HT-29 (cell line): ENCODE results near the gene RASGRP2. TPM values are rescaled to one million over a fixed set of nuclear protein-coding genes. Genes with fewer than 3 reads are reported as not detected.
A peak's percentile ranks its signal among the peaks of the same experiment; 100 is the strongest.

Experiments
- DNase-seq: peaks from one replicate; pipeline ENCODE4 v3.0.0-alpha.2; 2015; ENCODE audit warnings: low spot score
- total RNA-seq: library from RNA; depleted of rRNA; stranded (reverse); fragments of >200 nt; shearing (Covaris generic); gene quantifications from 2 replicates; pipeline ENCODE4 v1.2.3, GENCODE V29; 2014

The RASGRP2 gene
- total RNA-seq, 1 experiment from 2014 or later: not detected

DNA sequence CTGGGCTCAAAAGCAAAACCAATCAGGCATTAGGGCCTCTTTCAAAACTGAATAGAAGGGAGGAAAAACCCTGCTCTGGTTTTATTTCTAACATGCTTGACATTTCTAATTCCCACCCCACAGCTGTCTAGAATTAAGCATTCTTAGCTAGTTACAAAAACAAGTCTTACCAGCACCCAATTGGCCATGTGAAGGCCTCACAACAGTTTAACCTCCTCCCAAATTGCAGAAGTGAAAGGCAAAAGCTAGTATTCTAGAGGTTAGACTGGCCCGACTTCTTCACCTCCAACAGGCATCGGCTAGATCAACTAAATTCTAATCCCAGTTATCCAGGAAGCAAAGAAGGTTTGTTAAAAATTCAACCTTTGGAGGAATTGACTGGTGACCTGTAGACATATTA lies 27.9 kb upstream of the RASGRP2 start:
- DNase-seq: no peak

DNA sequence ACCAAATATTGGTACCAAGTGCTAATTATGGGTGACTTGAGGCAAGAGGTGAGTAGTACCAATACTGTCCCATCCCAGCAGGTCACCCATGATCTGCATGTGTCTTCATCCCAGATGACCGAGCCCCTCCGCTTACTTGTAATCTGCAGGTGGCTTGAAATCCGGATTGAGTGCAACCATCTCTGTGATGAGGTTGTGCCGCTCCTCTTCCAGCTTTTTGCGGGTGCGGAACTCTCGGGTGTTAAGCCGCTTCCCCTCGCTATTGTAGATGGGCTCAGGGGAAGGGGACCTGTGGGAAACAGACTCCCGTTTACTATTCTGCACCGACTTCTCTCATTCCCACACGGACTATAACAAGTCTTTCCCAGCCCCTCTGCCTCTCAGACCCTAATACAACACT lies 26.2 kb upstream of the RASGRP2 start:
- DNase-seq: no peak

DNA sequence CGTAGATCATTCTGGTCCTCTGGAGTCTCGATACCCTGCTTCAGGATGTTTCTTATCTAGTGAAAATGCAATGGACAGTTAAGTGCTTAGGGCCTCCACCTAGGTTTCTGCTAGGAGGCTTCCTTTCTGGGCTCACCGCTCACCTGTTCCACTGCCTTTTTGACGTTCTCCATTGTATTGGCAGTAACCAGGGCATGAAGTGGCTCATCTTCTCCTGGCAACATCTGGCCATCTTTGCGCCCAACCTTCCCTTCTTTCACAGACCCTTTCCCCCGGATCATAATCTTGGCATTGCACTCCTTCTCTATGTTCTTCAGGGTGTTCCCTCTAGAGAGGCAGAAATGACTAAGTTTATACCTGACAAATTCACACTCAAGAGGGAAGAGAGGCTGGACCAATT lies 25.3 kb upstream of the RASGRP2 start:
- DNase-seq: no peak

DNA sequence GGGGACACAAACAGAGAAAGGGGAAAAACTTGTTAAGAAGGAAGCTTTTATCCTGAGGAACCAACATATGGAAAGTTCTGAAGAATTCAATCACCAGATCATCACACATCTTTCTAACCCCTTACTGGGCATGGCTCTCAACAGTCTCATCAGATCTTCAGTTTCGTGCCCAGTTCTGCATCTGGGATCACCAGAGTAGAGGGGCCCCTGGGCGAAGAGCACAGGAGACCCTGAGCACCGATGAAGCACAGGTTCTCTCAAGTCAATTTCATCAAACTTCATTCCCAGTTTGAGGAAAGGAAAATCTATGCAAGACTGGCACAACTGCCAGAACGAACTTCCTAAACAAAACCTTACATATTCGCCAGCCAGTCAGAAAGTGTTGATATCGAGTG lies 24.4 kb upstream of the RASGRP2 start:
- DNase-seq: no peak

DNA sequence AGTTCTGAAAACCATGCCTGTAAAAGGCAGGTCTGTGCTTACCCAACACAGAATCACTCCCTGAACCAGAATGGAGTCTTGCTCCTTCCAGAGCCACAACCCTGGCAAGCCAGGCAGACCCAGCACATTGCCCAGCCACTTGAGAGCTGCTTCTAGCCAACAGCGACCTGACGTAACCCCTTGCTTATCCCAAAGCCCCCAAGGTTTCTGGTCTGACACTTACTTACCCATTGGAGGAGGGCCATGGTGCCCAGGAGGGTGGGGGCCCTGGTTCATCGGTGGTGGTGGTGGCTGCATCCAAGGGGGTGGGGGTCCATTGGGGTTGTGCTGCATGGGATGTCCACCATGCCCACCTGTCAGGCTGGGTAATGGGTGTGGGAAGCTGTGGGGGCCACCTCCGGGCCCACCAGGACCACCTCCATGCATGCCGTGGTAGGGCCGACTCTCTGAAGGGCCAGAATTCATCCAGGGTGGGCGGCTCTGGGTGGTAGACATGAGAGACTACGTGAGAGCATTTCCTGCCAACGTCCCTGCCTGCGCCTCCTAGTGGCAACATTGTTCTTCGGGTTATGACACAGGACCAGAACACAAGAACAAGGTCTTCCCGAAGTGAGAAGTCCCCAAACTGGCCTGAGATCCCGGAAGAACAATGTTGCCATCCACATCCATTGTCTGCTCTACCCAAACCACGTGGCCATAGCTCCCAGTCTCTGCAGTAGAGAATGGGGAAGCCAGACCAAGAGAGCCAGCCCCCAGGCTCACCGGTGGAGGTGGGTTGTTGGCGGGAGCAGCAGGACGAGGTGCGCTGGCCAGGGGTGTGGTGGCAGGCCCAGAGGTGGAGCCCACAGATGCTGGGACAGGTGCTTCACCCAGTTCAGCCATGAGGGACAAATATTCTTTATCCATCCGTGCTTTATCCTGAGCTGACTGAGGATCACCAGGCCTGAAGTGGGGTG lies 23.7 kb upstream of the RASGRP2 start:
- DNase-seq: peak; percentile 84

DNA sequence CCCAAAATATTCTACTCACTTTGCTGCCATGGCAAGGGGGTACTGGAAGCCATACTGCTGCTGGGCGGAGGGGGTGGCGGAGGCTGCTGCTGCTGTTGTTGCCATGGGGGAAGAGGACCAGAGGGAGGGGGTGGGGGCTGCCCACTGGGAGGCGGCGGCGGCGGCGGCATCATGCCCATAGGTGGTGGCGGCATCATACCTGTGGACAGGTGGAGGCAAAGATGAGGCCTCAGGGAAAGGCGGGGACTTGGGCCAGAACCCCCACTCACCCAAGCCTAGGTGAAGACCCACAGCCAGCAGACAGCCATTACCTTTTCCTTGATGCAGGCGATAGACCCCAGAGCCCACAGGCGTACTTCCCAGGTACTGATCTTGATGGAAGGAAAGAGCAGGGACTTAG lies 22.9 kb upstream of the RASGRP2 start:
- no peak for DNase-seq

DNA sequence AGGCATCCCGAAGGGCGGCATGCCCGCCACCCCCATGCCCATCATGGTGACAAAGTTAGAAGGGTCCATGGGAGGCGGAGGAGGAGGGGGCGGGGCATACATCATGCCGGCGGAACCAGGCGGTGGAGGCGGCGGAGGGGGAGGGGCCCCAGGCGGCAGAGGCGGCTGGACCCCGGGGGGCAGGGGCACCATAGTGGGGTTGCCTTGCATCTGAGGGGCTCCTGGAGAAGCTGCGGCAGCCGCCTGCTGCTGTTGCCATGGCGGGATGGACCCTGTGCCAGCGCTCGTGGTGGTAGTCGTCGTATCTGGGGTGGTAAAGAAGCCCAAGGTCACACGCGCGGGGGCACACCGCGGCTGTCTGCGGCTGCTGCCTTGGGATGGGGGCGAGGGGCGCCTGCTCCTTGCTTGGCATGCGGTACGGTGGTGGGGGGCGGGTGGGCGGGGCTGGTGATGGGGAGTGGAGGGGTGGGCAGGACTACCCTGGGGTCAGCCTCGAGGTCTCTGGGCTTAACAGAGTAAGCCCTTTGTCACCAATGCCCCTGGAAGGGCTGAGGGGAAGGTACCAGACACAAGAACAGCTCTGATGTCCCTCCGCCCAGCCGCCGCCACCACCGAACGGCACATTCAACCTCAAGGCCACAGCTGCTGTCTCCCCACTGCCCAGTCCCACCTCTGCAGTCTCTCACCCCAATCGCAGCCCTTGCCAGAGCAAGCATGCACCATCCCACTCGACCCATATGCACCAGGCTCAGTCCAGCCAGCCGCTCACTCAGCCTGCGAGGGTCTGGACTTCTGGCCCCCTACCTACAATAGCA lies 22.1 kb upstream of the RASGRP2 start:
- DNase-seq: no peak

DNA sequence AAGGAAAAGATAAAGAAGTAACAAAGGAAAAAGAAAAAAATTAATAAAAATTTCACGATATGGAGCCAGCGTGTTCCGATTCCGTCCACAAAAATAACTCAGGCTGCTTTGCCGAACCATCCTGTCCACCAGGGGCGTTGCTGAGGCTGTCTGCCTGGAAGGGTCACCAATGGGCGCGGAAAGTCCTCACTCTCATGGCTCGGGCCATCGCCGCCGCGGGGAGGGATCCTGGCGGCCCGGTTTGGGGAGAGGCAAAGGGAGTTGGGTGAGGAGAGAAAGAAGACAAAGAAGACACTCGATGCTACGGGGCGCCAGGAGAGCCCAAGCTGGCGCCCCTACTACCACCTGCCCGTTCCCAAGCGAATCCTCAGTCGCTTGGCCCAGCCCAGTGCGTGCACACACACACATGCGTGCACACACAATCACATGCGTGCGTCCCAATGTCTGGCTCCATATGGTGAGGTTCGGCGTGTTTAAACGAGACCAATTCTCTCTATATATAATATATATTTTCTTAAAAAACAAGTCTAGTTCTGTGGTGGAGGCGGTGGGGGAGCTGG lies 21.4 kb upstream of the RASGRP2 start:
- DNase-seq: no peak

DNA sequence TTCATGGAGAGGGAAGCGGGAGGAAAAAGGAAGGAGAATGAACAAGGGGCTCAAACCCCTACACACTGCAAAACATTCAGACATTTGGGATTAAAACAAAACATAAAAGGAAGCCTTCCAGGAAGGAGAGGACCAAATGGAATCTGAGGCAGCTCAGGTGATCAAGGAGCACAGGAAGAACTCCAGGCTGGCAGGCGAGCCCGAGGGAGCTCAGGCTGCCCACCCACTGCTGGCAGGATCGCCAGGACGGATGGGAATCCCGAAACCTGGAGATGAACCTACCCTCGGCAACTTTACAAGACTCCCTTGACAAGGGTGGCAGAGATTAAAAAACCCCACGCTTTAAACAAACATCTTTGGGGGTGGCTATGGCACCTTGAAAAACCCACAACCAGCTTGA lies 20.8 kb upstream of the RASGRP2 start:
- no peak for DNase-seq

DNA sequence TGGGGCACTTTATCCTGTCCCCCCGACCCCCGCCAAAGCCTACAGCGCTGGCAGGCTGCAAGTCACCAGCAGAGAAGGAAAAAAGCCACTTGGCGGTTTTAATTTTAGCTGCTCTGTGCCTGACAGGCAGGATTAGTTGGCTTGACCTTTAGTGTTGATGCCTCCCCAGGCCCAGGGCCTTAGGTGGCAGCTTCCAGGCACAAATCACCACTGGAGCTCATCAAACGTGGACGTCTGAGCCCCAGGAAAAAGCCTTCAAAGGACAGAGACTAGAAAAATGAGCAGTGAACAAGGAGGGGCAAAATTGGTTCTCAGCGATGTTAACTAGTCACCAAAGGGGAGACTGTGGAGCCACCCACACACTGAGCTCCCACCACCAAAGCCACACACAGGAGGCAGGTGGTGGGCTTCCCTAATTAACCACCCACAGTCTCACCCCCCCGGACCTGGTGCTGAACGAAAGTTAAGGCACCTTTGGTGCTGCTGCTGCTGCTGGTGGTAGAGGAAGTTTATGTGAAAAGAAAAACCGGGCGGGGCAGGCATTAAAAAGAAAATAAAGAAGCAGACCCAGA lies 20.2 kb upstream of the RASGRP2 start:
- DNase-seq: no peak

DNA sequence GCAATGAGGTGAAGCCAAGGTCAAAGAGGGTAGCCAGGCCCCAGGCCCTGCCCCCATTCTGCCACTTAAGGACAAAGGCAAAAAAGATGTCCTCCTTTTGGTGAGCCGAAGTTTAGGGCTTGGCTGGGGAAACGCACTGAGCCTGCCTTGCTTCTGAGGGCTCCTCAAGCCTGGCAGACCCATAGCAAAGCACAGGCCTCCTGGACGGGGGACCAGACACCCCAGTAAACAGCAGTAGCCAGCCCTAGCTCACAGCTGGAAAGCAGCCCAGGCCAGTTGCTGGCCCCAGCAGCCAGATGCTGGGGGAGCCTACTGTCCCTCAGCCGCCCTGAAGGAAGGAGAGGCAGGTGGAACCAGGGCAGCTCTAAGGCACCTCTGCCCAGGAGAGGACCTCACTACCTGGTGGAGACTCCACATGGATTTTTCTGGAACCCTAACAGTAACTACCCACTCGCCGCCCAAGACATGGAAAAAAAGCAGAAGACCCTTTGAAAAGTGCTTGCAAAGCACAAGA lies 19.6 kb upstream of the RASGRP2 start:
- DNase-seq: no peak

DNA sequence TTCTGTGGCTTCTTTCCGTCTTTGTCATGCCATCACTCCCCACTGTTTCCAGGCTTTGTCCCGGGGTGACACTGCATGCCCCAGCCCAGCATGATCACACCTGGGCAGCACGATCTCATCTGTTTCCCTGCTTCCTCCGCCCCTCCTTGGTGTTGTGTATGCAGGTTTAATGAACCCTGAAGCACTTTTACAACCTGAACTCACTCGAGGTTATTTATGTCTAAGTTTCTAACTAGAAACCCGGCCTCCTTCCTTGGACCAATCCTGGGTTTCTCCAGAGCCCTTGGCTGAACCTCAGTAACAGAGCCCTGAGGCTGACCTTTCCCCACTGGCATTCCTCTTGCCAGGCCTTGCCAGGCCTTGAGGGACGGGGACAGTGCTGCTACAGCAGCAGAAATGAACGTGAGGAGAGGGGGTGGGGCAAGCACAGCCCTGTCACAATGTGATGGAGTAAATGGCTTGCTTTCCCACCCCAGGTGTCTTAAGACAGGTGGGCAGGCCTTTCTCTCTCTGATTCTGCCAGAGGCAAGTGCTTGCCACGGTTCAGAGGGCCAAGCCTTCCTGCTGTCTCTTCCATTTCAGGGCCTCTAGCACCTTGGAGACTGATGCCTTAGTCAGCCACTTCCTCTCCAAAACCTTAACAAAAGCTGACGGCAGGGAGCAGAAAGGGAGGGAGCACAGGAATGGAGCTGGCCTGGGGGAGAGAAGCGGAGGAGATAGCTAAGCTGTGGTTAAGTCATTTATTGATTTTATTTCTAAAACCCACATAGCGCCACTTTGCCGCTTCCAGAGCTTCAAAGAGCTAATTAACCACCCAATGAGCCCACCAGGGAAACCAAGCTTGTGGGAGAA lies 19.0 kb upstream of the RASGRP2 start:
- no peak for DNase-seq

DNA sequence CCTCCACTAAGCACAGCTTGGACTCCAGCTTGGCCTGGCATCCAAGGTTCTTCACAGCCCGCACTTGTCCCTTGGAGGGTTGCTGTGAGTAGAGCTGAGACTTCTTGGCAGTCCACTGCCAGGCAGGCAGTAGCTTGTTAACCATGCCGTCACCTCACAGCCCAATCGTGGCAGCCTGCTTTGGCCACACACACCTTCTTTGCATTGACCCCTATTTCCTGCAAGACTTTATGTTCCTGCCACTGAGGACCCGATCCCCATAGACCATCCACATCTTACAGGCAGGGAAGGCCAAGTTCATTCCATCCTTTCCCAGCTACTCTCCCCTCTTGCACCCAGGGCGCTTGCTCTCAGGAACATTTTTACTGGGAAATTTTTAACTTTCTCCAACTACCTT lies 18.3 kb upstream of the RASGRP2 start:
- DNase-seq: no peak

DNA sequence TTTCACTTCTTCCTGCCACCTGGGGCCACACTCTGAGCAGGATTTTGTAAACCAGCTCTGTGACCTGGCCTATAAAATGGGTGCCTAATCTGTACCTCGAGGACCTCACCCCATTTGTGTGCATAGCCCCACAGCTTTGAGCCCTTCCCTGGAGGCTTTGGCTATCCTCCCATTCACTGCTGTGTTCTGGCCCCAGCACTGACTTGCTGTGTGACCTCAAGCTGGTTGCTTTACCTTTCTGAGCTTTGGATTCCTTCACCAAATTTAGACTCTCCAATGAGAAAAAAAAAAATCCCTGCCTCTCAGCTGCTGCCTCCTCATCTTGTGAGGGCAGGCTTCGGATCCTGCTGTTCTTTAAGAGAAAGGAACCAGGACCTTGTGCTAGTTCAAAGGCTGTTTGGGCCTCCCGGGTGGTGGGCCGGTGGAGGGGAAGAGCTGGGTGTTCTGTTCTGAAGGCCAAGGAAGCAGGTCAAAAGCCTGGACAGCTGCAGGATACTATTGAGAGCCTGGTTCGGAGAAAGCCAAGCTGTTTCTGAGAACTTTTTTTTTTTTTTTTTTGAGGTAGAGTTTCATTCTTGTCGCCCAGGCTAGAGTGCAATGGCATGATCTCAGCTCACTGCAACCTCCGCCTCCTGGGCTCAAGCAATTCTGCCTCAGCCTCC lies 16.9 kb upstream of the RASGRP2 start:
- no peak for DNase-seq

DNA sequence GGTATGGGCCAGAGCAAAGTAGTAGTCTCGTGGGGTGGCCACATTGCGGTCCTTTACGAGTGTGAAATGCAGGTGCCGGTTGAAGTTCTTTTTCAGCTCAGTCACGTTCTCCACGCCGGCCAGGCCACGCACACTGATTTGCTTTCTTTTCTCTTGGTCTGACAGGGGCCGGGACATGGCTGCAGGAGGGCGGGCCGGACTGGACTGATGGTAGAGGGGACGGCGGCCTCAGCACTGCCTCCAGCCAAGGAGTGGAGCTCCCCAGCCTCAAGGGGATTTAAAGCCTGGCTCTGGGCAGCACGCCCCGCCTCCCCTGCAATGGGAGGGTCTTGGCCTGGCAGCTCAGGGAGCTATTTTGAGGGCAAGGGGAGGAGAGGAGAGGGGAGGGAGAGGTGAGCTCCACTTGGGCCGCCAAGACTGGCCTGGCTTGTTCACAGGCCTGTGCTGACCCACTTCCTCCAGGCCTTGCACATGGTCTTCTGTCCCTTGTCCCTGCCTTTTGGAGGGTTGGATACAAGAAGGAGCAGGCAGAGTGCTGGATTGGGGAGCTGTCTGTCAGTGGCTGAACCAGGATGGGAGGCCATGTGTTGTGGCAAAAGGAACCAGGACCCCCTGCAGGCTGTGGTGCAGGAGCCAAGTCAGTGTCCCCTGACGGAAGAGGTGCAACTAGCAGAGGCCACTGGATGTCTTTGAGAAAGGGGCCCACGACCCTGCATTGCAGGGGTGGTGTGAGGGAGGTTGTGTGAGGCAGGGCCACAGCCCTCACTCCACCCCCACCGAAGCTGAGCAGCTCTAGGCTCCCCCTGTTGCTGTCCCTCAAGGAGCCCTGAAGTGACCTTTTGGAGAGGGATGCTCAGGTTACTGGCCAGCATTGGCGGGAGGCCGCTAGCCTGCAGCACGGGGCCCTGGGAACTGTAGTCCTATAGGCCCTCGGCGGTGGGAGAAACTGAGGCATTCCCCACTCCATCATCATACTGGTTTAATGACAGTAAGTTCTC lies 16.1 kb upstream of the RASGRP2 start, which contains the start of gene PYGM:
Gene PYGM, minus strand, starts transcription at position 253 of the 998 bp plus-strand sequence. Its CDS starts 76 bp downstream, at position 177.
- DNase-seq: no peak

DNA sequence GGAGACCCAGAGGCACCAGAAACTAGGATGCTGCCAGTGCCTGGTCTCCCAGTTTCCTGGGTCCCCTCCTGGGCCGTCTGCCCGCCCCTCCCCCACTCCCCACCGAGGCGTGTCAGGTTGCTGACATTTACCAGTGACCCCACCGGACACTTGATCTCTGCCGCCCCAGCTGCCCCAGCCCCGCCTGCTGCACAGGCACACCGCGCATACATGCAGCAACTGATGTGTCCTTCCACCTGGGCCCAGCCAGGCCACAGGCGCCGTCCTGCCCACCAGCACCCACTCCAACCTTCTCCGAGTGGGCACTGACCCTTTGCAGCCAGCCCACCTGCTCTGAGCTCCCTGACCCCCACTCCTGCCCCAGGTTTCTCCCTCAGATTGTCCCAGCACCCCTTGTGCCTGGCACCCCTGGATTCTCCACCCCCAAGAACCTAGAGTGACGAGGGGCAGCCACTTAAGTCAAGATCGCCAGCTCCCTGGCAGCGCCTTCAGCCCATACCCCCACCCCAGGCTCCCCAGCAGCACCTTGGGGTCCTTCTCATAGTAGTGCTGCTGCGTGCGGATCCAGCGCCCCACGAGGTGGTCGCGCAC lies 15.3 kb upstream of the RASGRP2 start:
- DNase-seq: no peak

DNA sequence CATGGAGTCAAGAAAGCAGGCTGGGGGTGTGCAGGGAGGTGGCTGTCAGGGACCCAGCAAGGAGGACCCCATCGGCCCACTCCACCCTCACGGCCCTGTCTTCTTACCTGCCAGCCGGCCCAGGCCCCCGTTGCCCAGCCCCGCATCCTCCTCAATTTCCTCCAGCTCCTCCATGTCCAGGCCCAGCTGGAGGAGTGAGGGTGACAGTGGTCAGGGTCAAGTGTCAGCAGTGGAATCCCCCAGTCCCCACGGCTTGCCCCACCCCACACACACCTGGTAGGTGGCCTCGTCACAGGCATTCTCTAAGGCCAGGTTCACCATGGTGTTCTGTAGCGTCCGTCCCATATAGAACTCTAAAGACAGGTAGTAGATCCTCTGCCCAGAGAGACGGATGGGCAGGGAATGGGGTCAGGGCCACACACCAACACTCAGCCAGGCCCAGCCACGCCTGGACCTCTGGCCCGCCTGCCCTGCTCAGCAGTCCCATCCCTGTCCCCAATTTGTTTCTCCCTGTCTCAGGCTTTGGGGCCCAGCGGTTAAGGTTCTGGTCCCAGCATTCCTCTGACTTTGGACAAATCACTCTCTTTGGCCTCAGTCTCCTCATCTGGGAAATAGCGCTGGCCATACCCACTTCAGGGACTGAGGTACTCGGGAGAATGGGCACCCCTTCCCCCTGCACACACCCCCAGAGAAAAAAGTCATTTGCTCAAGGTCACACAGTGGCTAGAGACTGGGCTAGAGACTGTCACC lies 14.6 kb upstream of the RASGRP2 start:
- DNase-seq: no peak
